UCSD-AML1 (cell line): ENCODE results near the gene PMPCB.
"Not testable (repeated sequence)": the region's sequence is repeated elsewhere in the genome, so short reads cannot be mapped to it uniquely, and the experiment has no call there.

Source experiments
- DNase-seq: peaks from one replicate; lab custom pipeline; 2025; ENCODE audit not compliant: unreplicated experiment; lab: John Stamatoyannopoulos, UW

Gene PMPCB

GRCh38 chr7:103296901-103297836, at the start of gene PMPCB:
Gene PMPCB (plus strand): TSS chr7:103297435. CDS start chr7:103297460, 25 bp downstream.
- peak; percentile 77 for DNase-seq

GRCh38 chr7:103253699-103254506, 43.3 kb upstream of the PMPCB start:
- not testable (repeated sequence) for DNase-seq

GRCh38 chr7:103264054-103264453, 33.2 kb upstream of the PMPCB start:
- not testable (repeated sequence) for DNase-seq

- not testable (repeated sequence) for DNase-seq
Measured at GRCh38 chr7:103266229-103266628, 31.0 kb upstream of the PMPCB start.

- DNase-seq, result not testable (repeated sequence)
Measured at GRCh38 chr7:103273374-103273773, 23.9 kb upstream of the PMPCB start.

GRCh38 chr7:103274867-103275266, 22.4 kb upstream of the PMPCB start:
- not testable (repeated sequence) for DNase-seq

GRCh38 chr7:103278195-103278594, 19.0 kb upstream of the PMPCB start:
- DNase-seq, result not testable (repeated sequence)

GRCh38 chr7:103279636-103279962, 17.6 kb upstream of the PMPCB start:
- DNase-seq, result not testable (repeated sequence)

GRCh38 chr7:103279963-103280802, 17.1 kb upstream of the PMPCB start:
- not testable (repeated sequence) for DNase-seq

- not testable (repeated sequence) for DNase-seq
Measured at GRCh38 chr7:103280803-103281155, 16.5 kb upstream of the PMPCB start.

GRCh38 chr7:103282802-103283427, 14.3 kb upstream of the PMPCB start:
- DNase-seq, result not testable (repeated sequence)

GRCh38 chr7:103292122-103292521, 5.1 kb upstream of the PMPCB start:
- no peak for DNase-seq

- no peak for DNase-seq
Measured at GRCh38 chr7:103293526-103293925, 3.7 kb upstream of the PMPCB start.

GRCh38 chr7:103297837-103298179, 573 bp downstream of the PMPCB start:
- no peak for DNase-seq

GRCh38 chr7:103299660-103300059, 2.4 kb downstream of the PMPCB start:
- no peak for DNase-seq

GRCh38 chr7:103301441-103301840, 4.2 kb downstream of the PMPCB start:
- DNase-seq, result no peak

- DNase-seq, result no peak
Measured at GRCh38 chr7:103307503-103308231, 10.4 kb downstream of the PMPCB start.

GRCh38 chr7:103314852-103315251, 17.6 kb downstream of the PMPCB start:
- no peak for DNase-seq

GRCh38 chr7:103316380-103316941, 19.2 kb downstream of the PMPCB start:
- no peak for DNase-seq

GRCh38 chr7:103317009-103317408, 19.8 kb downstream of the PMPCB start:
- no peak for DNase-seq
